GM10248 (cell line): ENCODE data around the gene DHX57.
"Not testable (repeated sequence)": the region's sequence is repeated elsewhere in the genome, so short reads cannot be mapped to it uniquely, and the experiment has no call there.

ENCODE experiments used
- CTCF ChIA-PET: fragments of 300-600 bp; sonication (Branson Sonifier 250); formaldehyde crosslinking; extraction: SDS; loops from one replicate; lab custom pipeline; 2021; ENCODE audit warnings: antibody characterized with exemption; lab: Yijun Ruan, JAX
- POLR2A ChIA-PET: fragments of 350-650 bp; sonication (Branson Sonifier 250); formaldehyde crosslinking; extraction: SDS; loops from one replicate; lab custom pipeline; 2020; ENCODE audit warnings: antibody characterized with exemption; lab: Yijun Ruan, JAX
- DNase-seq: peaks from one replicate; pipeline ENCODE4 v3.0.0; 2012; ENCODE audit errors: extremely low spot score
- CTCF ChIP-seq: IDR thresholded peaks from 2 replicates; pipeline ENCODE4 v1.5.1; 2012; ENCODE audit warnings: mild to moderate bottlenecking, low read depth; ENCODE audit errors: extremely low read depth, missing control alignments, control extremely low read depth

DHX57 gene

GRCh38 chr2:38775097-38775920 lies 100.4 kb downstream of the DHX57 start:
- POLR2A ChIA-PET: interaction anchor here (2.9 kb wide), 1 partner anchor 24 kb away, joined by 17 read pairs; the partner anchor contains the start of gene SRSF7
- CTCF ChIA-PET: interaction anchor here (1.0 to 1.2 kb wide), 3 partner anchors 8 to 240 kb away, joined by 3 read pairs; no protein-coding TSS in a partner anchor
- DNase-seq: no peak
- TF ChIP-seq CTCF: no peak

- no peak for TF ChIP-seq CTCF
- ChIA-PET POLR2A (interaction anchor here (0.7 to 3.8 kb wide), 3 partner anchors 18 to 21 kb away, joined by 5 to 26 read pairs (median 6); partner anchors contain the start of gene SRSF7), CTCF (no interaction called here)
- no peak for DNase-seq
These were observed 104.1 kb downstream of the DHX57 start for GRCh38 chr2:38771632-38772031.

- no peak for DNase-seq
- ChIA-PET POLR2A (no interaction called here), CTCF (no interaction called here)
- no peak for TF ChIP-seq CTCF
These were observed 110.2 kb downstream of the DHX57 start for GRCh38 chr2:38765551-38765950.

- no peak for TF ChIP-seq CTCF
- ChIA-PET POLR2A (no interaction called here), CTCF (no interaction called here)
- no peak for DNase-seq
These were observed 110.6 kb downstream of the DHX57 start for GRCh38 chr2:38765149-38765548.

- DNase-seq: no peak
- ChIA-PET POLR2A (interaction anchor here (4.4 kb wide), 1 partner anchor 13 kb away, joined by 61 read pairs; the partner anchor contains the start of gene SRSF7), CTCF (interaction anchor here (1.0 to 1.2 kb wide), 2 partner anchors 12 to 20 kb away, joined by 3 read pairs; no protein-coding TSS in a partner anchor)
- TF ChIP-seq CTCF: no peak
These were observed 112.0 kb downstream of the DHX57 start for GRCh38 chr2:38763728-38764127.

GRCh38 chr2:38763228-38763627 lies 112.5 kb downstream of the DHX57 start:
- ChIA-PET POLR2A (interaction anchor here (4.4 kb wide), 1 partner anchor 12 kb away, joined by 61 read pairs; the partner anchor contains the start of gene SRSF7), CTCF (interaction anchor here (1.2 kb wide), 1 partner anchor 19 kb away, joined by 3 read pairs; no protein-coding TSS in a partner anchor)
- no peak for TF ChIP-seq CTCF
- no peak for DNase-seq

- DNase-seq, CTCF ChIA-PET, POLR2A ChIA-PET: not testable (repeated sequence)
These were observed 119.8 kb downstream of the DHX57 start for GRCh38 chr2:38755891-38756290.
